PC-3 (cell line): ENCODE measurements around the gene CEBPG.

Experiments
- EZH2phosphoT487 ChIP-seq: fragments of 300-600 bp; sonication (generic); IDR thresholded peaks from 2 replicates; pipeline ENCODE4 v1.6.1; 2018; ENCODE audit warnings: mild to moderate bottlenecking, antibody characterized with exemption, low read length, borderline replicate concordance
- TF ChIP-seq, protein P1 (sequence below): fragments of 300-600 bp; sonication (generic); conservative IDR thresholded peaks from 2 replicates; pipeline ENCODE4 v1.5.1; 2017; ENCODE audit warnings: antibody characterized with exemption, low read depth, mild to moderate bottlenecking, low read length

DNA sequence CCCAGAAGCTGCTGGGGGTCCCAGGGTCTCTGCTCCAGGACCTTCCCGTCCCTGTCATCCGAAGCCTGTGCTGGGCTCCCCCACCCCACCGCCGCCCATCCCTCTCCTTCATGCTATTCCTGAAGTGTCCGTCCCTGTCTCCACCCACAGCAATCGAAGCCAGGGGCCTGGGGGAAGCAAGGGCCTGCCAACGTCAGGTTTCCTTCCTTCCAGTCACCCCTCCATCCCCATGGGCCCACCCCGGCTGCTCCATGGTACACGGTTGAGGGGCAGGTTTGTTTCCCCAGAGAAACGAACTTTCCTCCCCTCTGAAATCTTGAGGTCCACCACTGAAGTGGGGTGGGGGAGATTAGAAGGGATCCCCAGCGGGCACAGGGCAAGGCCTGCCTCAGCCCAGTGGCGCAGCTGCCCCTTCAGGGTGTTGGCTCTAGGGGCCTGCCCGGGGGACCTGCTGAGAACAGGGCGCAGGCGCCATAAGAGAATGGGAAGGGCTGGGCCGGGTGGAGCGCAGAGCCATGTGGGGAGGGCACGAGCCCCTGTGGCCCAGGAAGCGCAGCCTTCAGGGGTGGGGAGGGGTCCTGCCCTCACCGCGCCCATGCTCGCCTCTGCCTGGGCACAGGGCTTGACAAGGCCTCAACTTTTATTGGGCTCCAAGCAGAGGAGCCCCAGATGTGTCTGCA is 16.1 kb downstream of the CEBPG start:
- TF ChIP-seq, protein P1, sequence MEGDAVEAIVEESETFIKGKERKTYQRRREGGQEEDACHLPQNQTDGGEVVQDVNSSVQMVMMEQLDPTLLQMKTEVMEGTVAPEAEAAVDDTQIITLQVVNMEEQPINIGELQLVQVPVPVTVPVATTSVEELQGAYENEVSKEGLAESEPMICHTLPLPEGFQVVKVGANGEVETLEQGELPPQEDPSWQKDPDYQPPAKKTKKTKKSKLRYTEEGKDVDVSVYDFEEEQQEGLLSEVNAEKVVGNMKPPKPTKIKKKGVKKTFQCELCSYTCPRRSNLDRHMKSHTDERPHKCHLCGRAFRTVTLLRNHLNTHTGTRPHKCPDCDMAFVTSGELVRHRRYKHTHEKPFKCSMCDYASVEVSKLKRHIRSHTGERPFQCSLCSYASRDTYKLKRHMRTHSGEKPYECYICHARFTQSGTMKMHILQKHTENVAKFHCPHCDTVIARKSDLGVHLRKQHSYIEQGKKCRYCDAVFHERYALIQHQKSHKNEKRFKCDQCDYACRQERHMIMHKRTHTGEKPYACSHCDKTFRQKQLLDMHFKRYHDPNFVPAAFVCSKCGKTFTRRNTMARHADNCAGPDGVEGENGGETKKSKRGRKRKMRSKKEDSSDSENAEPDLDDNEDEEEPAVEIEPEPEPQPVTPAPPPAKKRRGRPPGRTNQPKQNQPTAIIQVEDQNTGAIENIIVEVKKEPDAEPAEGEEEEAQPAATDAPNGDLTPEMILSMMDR = no peak
- no peak for TF ChIP-seq EZH2phosphoT487
